GM21528 (cell line): ENCODE measurements around the gene AFAP1.

Experiments used
- ATAC-seq: cut with Tn5 transposase; IDR thresholded peaks from one replicate; pipeline ENCODE4 v1.9.1; 2021; ENCODE audit warnings: mild to moderate bottlenecking, moderate library complexity; ENCODE audit not compliant: unreplicated experiment, low FRiP score

The AFAP1 gene

DNA sequence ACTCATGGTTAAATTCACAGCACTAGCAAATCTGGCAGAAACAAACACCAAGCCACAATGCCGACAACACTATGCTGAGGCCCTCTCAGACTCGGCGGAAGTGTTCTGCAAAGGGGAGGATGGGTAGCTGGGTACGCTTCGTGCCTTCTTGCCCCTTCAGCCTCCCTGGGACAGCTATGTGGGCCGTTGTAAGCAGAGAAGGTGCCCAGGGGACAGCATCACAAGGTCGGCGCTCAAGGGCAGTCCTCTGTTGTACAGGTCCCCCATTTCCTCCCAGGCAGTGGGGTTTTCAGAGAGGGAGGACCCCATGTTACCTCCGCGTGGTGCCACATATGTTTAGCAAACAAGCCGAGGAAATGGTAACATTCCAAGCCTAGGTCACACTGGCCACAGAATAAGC is 173.6 kb downstream of the AFAP1 start:
- no peak for ATAC-seq

DNA sequence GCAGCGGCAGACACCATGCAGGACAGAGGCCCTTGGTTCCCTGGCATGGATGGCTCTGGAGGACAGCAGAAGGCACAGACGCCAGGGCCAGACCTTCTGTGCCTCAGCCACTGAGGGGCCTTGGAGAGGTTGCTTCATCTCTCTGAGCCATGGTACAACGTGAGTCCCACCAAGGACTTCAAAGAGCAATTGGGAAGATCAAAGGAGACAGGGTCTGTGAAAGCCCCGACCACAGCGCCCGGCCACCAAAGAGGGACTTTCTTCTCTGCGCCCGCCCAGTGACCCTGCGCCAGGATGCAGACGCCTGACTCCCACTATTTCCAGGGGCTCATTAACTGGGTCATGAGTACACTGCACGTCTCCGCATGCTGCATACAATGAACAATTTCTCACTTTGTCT is 174.0 kb downstream of the AFAP1 start:
- no peak for ATAC-seq

DNA sequence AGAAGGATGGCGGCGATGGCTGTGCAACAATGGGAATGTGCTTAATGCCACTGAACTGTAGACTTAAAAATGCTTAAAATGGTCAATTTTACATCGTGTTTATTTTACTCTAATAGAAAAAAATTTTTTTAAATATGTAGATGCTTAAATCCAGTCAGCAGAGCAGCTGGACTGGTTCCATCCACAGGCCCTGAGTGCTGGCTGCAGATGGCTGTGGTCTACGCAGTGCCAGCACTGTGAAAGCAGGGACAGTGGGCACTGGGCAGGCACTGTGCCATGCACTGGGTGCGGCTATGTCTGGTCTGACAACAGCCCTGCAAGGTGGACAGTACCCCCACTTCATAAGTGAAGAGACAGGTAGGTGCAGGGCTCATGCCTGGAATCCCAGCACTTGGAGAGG is 175.2 kb downstream of the AFAP1 start:
- ATAC-seq, result no peak

DNA sequence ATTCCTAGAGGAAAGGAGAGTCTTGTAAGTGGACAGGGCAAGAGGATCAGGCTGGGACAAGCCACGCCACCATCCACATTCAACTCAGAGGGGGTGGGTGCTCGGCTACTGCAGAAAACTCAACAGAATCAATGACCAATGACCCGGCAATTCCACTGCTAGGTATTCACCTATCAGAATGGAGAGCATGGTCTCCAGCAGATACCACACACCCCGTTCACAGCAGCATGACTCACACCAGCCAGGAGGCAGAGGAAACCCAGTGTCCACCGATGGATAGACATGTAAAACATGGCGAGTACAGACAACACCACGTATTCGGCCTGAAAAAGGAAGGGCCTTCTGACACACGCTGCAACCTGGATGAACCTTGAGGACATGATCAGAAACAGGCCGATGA is 175.9 kb downstream of the AFAP1 start:
- ATAC-seq, result no peak

- ATAC-seq, result no peak
Measured at GRCh38 chr4:7763106-7763505, 176.6 kb downstream of the AFAP1 start.

DNA sequence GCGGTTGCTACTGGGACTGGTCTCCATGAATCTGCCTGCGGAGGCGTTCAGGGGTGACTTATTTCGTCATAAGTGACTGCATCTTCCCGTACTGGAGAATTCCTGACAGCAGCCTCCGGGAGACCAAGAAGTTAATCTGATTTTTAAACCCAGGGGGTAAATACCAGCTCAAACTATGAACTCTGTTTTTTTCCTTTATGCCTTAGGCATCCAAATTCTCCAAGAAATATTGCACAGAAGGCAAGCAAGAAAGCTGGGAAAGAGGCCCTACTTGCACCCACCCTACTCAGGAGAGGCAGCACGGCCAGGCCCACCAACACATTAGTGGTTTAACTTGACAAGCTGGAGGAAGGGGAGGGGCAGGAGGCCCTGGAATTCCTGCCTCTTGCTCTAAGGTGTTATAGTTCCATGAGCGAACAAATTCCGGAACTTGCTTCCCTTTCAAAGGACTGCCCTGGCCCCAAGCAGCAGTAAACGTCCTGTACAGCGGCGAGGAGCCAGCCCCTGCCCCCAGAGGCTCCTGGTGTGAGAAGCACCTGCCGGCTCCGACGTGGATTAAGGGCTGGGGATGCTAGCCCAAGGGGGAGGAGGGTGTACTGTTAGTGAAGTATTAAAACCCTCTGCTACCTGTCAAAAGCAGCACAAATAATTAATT is 177.2 kb downstream of the AFAP1 start:
- ATAC-seq, result no peak

DNA sequence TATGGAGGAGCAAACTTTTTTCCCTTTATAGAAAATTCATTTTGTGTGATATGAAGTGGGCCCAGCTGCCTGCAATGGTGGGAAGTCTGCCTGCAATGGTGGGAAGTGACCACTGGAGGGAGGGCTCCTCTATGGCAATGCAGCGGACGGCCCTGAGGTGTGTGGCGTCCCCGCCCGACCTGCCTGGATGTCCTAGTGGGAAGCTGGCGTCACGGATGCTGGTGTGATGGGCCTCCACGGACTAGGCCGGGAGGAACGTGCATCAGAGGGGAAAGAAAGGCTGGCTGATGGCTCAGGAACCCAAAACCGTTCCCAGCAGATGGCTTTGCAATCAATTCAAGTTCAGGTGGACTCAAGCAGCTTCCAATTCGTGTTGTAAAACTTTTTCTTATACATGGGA is 177.9 kb downstream of the AFAP1 start:
- ATAC-seq, result peak; percentile 81

GRCh38 chr4:7761312-7761711 is 178.3 kb downstream of the AFAP1 start:
- ATAC-seq, result no peak

- ATAC-seq, result no peak
Measured at GRCh38 chr4:7760706-7761105, 179.0 kb downstream of the AFAP1 start.

DNA sequence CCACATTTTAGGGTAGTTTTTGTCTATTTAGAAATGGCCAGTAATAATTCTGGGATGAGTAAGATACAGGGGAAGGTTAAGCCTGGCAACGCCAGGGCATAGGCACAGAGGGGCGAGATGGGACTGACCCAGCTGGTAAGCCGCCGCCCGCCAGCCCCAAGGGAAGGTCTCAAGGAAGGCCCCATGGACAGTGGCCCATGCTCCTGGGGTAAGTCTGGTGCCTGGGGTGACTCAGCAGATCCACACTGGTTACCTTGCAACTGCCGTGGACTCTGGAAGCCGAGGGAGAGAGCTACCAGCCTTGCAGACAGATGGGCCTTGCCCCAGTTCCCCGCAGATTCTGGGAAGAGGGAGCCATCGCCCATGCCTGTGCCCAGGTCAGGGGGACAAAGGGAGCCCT is 179.4 kb downstream of the AFAP1 start:
- ATAC-seq, result no peak

DNA sequence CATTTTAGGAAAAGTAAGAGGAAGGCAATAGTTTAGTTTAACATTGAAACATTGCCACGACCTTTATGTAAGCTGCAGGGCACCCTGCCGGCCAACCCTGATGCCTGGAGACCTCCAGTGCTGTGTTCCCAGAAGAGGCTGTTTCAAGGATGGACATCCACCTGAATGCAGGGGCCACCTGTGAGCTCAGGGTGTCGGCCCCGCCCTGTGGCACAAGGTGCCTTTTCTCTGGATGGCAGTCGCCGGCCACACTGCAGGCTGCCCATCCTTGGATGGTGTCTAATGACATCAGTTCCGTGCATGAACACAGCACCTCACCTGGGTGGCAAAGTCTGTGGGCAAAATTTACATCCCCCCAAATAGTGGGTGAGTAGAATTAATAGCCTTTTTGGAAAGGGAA is 180.0 kb downstream of the AFAP1 start:
- no peak for ATAC-seq

GRCh38 chr4:7759216-7759615 is 180.4 kb downstream of the AFAP1 start:
- no peak for ATAC-seq

DNA sequence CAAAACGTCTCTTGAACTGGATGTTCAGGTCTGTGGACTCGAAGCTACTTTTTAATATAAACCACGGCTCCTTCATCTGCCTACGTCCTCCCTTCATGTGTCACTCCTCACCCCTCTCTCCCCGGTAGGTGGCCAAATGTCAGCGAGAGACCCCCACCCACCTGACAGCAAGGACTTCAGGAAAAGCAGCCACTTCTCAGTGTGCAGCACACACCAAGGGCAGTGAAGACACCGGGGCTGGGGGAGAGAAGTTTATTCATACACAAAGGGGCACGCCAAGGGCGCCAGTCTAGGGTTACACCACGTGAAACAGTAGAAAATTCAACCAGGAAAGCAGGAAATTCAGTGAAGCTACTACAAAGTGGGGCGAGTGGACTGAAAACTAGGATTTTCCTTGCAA is 181.2 kb downstream of the AFAP1 start:
- ATAC-seq, result no peak

- ATAC-seq, result no peak
Measured at GRCh38 chr4:7757501-7758471, 181.9 kb downstream of the AFAP1 start.

DNA sequence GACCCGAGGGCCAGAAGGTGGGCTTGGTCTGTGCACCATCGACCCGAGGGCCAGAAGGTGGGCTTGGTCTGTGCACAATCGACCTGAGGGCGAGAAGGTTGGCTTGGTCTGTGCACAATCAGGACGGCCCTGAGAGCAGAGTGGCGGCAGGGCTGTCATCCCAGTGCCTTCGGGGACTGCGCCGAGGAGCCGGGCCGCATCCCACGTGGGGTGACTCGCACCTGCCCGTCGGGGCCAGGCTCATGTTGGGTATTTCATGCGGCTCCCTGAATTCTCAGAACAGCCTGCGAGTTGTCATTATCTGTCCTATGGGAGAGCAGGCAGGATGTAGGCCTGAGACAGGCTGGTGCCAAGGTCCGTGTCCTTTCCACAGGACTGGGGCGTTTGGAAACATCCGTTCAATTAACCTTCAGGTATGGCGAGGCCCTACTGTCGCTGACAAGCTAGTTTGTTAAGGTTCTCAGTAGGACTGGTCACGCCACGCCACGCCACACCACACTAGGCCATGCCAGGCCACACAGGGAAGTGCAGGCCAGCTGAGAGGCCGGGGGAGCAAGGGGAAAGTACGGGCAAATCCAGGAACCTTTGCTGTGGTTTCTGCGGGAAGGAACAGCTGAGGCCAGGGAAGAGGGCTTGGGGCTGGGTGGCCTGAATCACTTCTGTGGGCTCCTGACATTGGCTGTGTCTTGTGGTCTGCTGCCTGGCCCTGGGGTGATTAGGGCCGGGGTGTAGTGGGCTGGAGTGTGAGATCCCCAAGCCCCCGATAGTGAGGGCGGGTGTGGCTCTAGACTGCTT is 182.9 kb downstream of the AFAP1 start:
- no peak for ATAC-seq

DNA sequence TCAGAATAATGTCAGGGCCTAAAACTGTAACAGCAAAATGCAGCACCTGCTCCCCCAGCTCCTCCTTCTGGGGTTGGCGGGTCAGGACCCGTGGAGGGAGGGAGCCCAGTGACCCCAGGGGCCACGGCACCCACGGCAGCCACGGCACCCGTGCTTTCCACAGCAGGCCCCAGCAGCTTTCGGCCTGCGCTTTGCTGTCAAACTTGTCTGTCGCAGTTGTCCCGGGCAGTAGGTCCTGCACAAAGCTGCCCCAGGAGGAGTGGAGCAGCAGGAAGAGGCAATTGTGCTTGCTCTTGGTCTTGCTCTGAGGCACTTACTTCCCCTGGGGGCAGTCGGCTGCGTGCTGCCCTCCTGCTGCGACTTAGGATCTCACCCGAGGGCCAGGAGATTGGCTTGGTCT is 183.6 kb downstream of the AFAP1 start:
- no peak for ATAC-seq

- no peak for ATAC-seq
Measured at GRCh38 chr4:7755561-7755960, 184.1 kb downstream of the AFAP1 start.

DNA sequence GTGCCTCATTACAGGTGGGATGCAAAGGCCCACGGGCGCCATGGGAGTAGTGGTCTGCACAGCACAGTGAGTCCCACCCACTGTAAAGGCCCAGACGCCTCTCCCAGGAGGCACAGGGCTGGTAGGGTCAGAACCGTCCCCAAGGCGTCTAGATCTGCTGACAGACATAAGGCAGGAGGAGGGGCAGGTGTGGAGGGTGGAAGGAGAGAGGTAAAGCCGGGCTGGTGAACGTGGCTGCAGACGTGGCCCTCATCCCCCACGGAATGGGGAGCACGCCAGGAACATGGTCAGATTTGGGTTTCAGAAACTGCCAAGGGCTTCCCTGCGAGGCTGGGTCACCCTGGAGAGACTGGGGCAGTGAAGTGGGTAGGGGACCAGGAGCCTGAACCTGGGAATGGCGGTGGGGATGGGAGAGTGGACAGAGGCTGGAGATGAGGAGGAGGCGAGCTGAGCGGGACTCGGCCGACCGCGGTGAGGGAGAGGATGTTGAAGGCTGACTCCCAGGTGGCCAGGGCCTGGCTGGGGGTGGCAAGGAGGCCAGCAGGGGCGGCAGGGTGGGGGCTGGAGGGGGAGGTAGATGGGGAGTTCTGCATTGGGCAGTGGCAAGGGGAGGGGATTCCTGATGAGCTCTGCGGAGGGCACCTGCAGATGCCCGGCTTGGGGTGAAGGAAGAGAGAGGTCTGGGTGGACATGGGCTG is 184.9 kb downstream of the AFAP1 start:
- ATAC-seq, result no peak

- ATAC-seq, result no peak
Measured at GRCh38 chr4:7753931-7754465, 185.7 kb downstream of the AFAP1 start.

GRCh38 chr4:7753271-7753670 is 186.4 kb downstream of the AFAP1 start:
- no peak for ATAC-seq
